Retinal pigment epithelial cell (primary cell): ENCODE measurements around the gene PCGF5.

Source experiments
- DNase-seq: peaks from one replicate; pipeline ENCODE4 v3.0.0-alpha.2; 2010; ENCODE audit warnings: low read depth
- H3K4me3 ChIP-seq: 2 replicates; pipeline ENCODE4 v1.5.1; 2011; ENCODE audit warnings: mild to moderate bottlenecking, low read length, control low read depth, moderate library complexity
- CTCF ChIP-seq: conservative IDR thresholded peaks from 2 replicates; pipeline ENCODE4 v1.5.1; 2011; ENCODE audit warnings: low read depth, low read length, control low read depth, inconsistent platforms

The PCGF5 gene

DNA sequence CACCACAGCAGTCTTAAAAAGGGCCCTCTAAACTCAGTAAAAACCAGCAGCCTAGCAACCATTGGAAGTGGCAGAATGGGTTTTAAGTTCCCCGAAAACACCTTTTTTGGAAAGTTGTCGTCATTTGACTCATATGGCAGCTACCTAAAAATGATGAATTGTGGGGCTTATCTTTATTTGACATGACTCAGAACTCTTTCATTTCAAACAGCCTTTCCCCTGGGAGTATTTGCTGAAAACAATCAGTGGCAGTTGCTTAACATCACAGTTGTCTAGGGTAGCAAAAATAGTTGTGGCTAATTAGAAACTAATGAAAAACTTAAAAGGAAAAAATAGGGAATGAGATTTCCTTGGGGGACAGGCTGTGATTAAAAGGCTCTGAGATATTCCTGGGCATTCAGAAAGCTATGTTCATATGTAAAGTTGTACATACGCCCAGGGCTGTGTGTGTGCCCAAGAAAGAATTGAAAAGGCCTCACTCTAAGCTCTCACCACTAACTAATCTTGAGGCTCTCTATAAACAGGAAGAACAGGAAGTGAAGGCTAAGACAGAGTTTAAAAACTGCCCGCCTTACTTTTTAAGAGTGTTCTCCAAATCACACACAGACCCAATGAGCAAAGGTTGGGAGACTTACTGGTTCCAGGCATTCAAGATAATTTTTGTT, 108.0 kb downstream of the PCGF5 start:
- no peak for DNase-seq
- TF ChIP-seq CTCF: no peak
- no peak overlapping the region for H3K4me3 ChIP-seq
